ENCODE measurements around the gene BROX. TPM values are rescaled to one million over a fixed set of nuclear protein-coding genes. Genes with fewer than 3 reads are reported as not detected.
"Not testable (repeated sequence)": the region's sequence is repeated elsewhere in the genome, so short reads cannot be mapped to it uniquely, and the experiment has no call there.

The BROX gene
- total and polyA plus RNA-seq, 4 donors = 12.4 to 93.8 (median 31.1) TPM

DNA sequence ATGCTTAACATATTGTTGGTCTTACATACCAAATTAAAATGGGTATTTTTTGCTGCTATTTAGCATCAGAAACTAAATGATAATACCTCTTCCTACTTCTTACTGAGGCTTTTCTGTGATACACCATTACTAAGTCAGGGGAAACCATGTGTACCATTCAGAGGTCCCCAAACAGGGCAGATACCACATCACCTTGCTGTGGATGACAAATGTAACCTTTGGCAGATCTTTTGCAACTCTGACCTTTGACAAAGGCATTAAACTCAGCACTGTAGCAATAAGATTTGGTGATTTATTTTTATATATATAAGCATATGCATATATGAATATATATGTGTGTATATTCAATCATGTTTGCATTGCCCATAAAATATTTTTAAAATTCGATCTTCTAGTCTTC is 27.6 kb downstream of the BROX start:
- 79 to 86% methylated on average over 1 of the region's 1 CpG for WGBS, 2 donors
- Histone ChIP-seq H3K27me3 (ENCODE audit: control insufficient read depth in 3 of 3, insufficient read depth in 3 of 3, low read length in 2 of 3) (no peaks in the 10 kb centered on the region), H3K4me1 (ENCODE audit: control insufficient read depth in 5 of 5, insufficient read depth in 5 of 5, low read length in 5 of 5) (no peaks in the 10 kb centered on the region), H3K27ac (ENCODE audit: low read depth in 1 of 2, low read length in 1 of 2) (no peak overlapping the region), H3K9ac (ENCODE audit: insufficient read depth in 1 of 2, low read length in 2 of 2) (no peak overlapping the region), H3K9me3 (ENCODE audit: control insufficient read depth in 4 of 4, insufficient read depth in 3 of 4, low read length in 3 of 4) (no peaks in the 10 kb centered on the region), H3K4me3 (no peak overlapping the region), H3K36me3 (ENCODE audit: control insufficient read depth in 4 of 4, insufficient read depth in 4 of 4, low read length in 4 of 4) (peaks cover 0 to 6% (median 0%) of the 10 kb centered on the region in 4 donors)
- DNase-seq (no peak), ATAC-seq (ENCODE audit: insufficient read depth, low FRiP score) (no peak)
- TF ChIP-seq, protein P1, sequence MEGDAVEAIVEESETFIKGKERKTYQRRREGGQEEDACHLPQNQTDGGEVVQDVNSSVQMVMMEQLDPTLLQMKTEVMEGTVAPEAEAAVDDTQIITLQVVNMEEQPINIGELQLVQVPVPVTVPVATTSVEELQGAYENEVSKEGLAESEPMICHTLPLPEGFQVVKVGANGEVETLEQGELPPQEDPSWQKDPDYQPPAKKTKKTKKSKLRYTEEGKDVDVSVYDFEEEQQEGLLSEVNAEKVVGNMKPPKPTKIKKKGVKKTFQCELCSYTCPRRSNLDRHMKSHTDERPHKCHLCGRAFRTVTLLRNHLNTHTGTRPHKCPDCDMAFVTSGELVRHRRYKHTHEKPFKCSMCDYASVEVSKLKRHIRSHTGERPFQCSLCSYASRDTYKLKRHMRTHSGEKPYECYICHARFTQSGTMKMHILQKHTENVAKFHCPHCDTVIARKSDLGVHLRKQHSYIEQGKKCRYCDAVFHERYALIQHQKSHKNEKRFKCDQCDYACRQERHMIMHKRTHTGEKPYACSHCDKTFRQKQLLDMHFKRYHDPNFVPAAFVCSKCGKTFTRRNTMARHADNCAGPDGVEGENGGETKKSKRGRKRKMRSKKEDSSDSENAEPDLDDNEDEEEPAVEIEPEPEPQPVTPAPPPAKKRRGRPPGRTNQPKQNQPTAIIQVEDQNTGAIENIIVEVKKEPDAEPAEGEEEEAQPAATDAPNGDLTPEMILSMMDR (IDR thresholded peaks at IDR 0.05; ENCODE audit: control extremely low read depth, extremely low read depth) = no peak

- ATAC-seq (ENCODE audit: insufficient read depth, low FRiP score); H3K4me1 ChIP-seq (ENCODE audit: control insufficient read depth in 5 of 5, insufficient read depth in 5 of 5, low read length in 5 of 5); DNase-seq; H3K36me3 ChIP-seq (ENCODE audit: control insufficient read depth in 4 of 4, insufficient read depth in 4 of 4, low read length in 4 of 4); H3K4me3 ChIP-seq; H3K9ac ChIP-seq (ENCODE audit: insufficient read depth in 1 of 2, low read length in 2 of 2); H3K9me3 ChIP-seq (ENCODE audit: control insufficient read depth in 4 of 4, insufficient read depth in 3 of 4, low read length in 3 of 4); H3K27ac ChIP-seq (ENCODE audit: low read depth in 1 of 2, low read length in 1 of 2); H3K27me3 ChIP-seq (ENCODE audit: control insufficient read depth in 3 of 3, insufficient read depth in 3 of 3, low read length in 2 of 3): not testable (repeated sequence)
- WGBS, 2 donors = 90 to 93% methylated on average over 5 of the region's 5 CpGs
Measured at GRCh38 chr1:222741630-222742457, 29.5 kb downstream of the BROX start.

GRCh38 chr1:222749927-222750326 is 37.6 kb downstream of the BROX start:
- no peaks in the 10 kb centered on the region for H3K4me1 ChIP-seq (ENCODE audit: control insufficient read depth in 5 of 5, insufficient read depth in 5 of 5, low read length in 5 of 5)
- no peak overlapping the region for H3K9ac ChIP-seq (ENCODE audit: insufficient read depth in 1 of 2, low read length in 2 of 2)
- DNase-seq (peak in 1 of 3 donors; percentile 28), ATAC-seq (ENCODE audit: insufficient read depth, low FRiP score) (no peak)
- no peaks in the 10 kb centered on the region for H3K27me3 ChIP-seq (ENCODE audit: control insufficient read depth in 3 of 3, insufficient read depth in 3 of 3, low read length in 2 of 3)
- TF ChIP-seq, protein P1 (IDR thresholded peaks at IDR 0.05; ENCODE audit: control extremely low read depth, extremely low read depth) = no peak
- no peaks in the 10 kb centered on the region for H3K9me3 ChIP-seq (ENCODE audit: control insufficient read depth in 4 of 4, insufficient read depth in 3 of 4, low read length in 3 of 4)
- H3K36me3 ChIP-seq (ENCODE audit: control insufficient read depth in 4 of 4, insufficient read depth in 4 of 4, low read length in 4 of 4) = no peaks in the 10 kb centered on the region
- H3K27ac ChIP-seq (ENCODE audit: low read depth in 1 of 2, low read length in 1 of 2) = no peak overlapping the region
- no peak overlapping the region for H3K4me3 ChIP-seq

DNA sequence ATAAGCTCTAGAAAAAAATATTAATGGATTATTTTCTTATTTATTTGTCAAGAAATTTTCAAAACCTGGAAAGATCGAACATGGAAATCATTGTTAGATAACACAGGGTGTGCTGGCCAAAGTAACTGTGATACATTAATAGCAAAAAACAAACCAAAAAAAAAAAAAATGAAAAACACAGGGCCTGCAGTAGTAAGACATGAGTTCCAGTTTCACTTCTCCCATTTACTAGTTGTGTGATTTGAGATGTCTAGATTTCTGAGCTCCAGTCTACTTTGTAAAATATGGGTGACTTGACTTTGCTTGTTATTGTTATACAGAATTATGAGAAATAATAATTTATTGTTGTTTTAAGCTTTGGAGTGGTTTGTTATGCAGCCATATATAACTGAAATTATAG is 38.3 kb downstream of the BROX start:
- no peaks in the 10 kb centered on the region for H3K4me1 ChIP-seq (ENCODE audit: control insufficient read depth in 5 of 5, insufficient read depth in 5 of 5, low read length in 5 of 5)
- no peaks in the 10 kb centered on the region for H3K9me3 ChIP-seq (ENCODE audit: control insufficient read depth in 4 of 4, insufficient read depth in 3 of 4, low read length in 3 of 4)
- H3K27me3 ChIP-seq (ENCODE audit: control insufficient read depth in 3 of 3, insufficient read depth in 3 of 3, low read length in 2 of 3) = no peaks in the 10 kb centered on the region
- H3K27ac ChIP-seq (ENCODE audit: low read depth in 1 of 2, low read length in 1 of 2) = no peak overlapping the region
- 95 to 100% methylated on average over 1 of the region's 1 CpG for WGBS, 2 donors
- H3K4me3 ChIP-seq = no peak overlapping the region
- H3K9ac ChIP-seq (ENCODE audit: insufficient read depth in 1 of 2, low read length in 2 of 2) = no peak overlapping the region
- H3K36me3 ChIP-seq (ENCODE audit: control insufficient read depth in 4 of 4, insufficient read depth in 4 of 4, low read length in 4 of 4) = no peaks in the 10 kb centered on the region
- DNase-seq = no peak
- no peak for ATAC-seq (ENCODE audit: insufficient read depth, low FRiP score)
- TF ChIP-seq, protein P1 (IDR thresholded peaks at IDR 0.05; ENCODE audit: control extremely low read depth, extremely low read depth) = no peak

All from lung (tissue), 12 donors.